ENCODE data around the gene SYNPR.

GRCh38 chr3:63231643-63232042 lies 46.5 kb upstream of the SYNPR start:
- TF ChIP-seq CTCF (IDR thresholded peaks at IDR 0.05) (no peak), POLR2AphosphoS5 (IDR thresholded peaks at IDR 0.05) (no peak)

All from suprapubic skin (tissue), 3 donors.